Brain microvascular endothelial cell (primary cell): ENCODE data around the gene ZNF536.

Source experiments
- DNase-seq: peaks from one replicate; pipeline ENCODE4 v3.0.0-alpha.2; 2020
- H3K27ac ChIP-seq: fragments of 250-450 bp; sonication (Bioruptor Pico); 2 replicates; pipeline ENCODE4 v1.5.1; 2020; ENCODE audit warnings: mild to moderate bottlenecking, moderate library complexity
- H3K27me3 ChIP-seq: fragments of 250-450 bp; sonication (Bioruptor Pico); replicated peaks from 2 replicates; pipeline ENCODE4 v1.5.1; 2020; ENCODE audit warnings: mild to moderate bottlenecking
- H3K36me3 ChIP-seq: fragments of 250-450 bp; sonication (Bioruptor Pico); replicated peaks from 2 replicates; pipeline ENCODE4 v1.5.1; 2020; ENCODE audit warnings: mild to moderate bottlenecking
- H3K4me3 ChIP-seq: 2 replicates; pipeline ENCODE4 v1.5.1; 2011; ENCODE audit warnings: low read depth, mild to moderate bottlenecking, control low read depth, low read length, moderate library complexity
- in situ Hi-C: cut with HindIII; loops from 2 replicates; pipeline ENCODE4 v1.10.0; 2017; ENCODE audit warnings: low sequenced_read_pairs, low pct_ligation_motif_present
- TF ChIP-seq, protein P1 (sequence below): IDR thresholded peaks from 2 replicates; pipeline ENCODE4 v1.5.1; 2011; ENCODE audit warnings: low read depth, mild to moderate bottlenecking, moderate library complexity, low read length, control low read depth, inconsistent platforms; ENCODE audit errors: missing control alignments

ZNF536 gene

GRCh38 chr19:30430206-30430734 lies 58.1 kb downstream of the ZNF536 start:
- no peaks in the 10 kb centered on the region for H3K27me3 ChIP-seq
- no peak for DNase-seq
- TF ChIP-seq, protein P1, sequence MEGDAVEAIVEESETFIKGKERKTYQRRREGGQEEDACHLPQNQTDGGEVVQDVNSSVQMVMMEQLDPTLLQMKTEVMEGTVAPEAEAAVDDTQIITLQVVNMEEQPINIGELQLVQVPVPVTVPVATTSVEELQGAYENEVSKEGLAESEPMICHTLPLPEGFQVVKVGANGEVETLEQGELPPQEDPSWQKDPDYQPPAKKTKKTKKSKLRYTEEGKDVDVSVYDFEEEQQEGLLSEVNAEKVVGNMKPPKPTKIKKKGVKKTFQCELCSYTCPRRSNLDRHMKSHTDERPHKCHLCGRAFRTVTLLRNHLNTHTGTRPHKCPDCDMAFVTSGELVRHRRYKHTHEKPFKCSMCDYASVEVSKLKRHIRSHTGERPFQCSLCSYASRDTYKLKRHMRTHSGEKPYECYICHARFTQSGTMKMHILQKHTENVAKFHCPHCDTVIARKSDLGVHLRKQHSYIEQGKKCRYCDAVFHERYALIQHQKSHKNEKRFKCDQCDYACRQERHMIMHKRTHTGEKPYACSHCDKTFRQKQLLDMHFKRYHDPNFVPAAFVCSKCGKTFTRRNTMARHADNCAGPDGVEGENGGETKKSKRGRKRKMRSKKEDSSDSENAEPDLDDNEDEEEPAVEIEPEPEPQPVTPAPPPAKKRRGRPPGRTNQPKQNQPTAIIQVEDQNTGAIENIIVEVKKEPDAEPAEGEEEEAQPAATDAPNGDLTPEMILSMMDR, result no peak
- H3K4me3 ChIP-seq, result no peak overlapping the region
- no peak overlapping the region for H3K27ac ChIP-seq
- in situ Hi-C loops, result no loop called here
- no peaks in the 10 kb centered on the region for H3K36me3 ChIP-seq

GRCh38 chr19:30431591-30431990 lies 59.4 kb downstream of the ZNF536 start:
- no peaks in the 10 kb centered on the region for H3K36me3 ChIP-seq
- no peak overlapping the region for H3K4me3 ChIP-seq
- no peak for DNase-seq
- TF ChIP-seq, protein P1, result no peak
- no peaks in the 10 kb centered on the region for H3K27me3 ChIP-seq
- no peak overlapping the region for H3K27ac ChIP-seq
- in situ Hi-C loops, result no loop called here

GRCh38 chr19:30434797-30435594 lies 62.8 kb downstream of the ZNF536 start:
- H3K27me3 ChIP-seq, result no peaks in the 10 kb centered on the region
- no peak overlapping the region for H3K4me3 ChIP-seq
- TF ChIP-seq, protein P1, result no peak
- in situ Hi-C loops, result no loop called here
- H3K27ac ChIP-seq, result no peak overlapping the region
- H3K36me3 ChIP-seq, result no peaks in the 10 kb centered on the region
- no peak for DNase-seq

GRCh38 chr19:30437869-30438268 lies 65.7 kb downstream of the ZNF536 start:
- Histone ChIP-seq H3K4me3 (no peak overlapping the region), H3K36me3 (no peaks in the 10 kb centered on the region), H3K27me3 (no peaks in the 10 kb centered on the region), H3K27ac (no peak overlapping the region)
- DNase-seq, result no peak
- TF ChIP-seq, protein P1, result no peak
- in situ Hi-C loops, result no loop called here

DNA sequence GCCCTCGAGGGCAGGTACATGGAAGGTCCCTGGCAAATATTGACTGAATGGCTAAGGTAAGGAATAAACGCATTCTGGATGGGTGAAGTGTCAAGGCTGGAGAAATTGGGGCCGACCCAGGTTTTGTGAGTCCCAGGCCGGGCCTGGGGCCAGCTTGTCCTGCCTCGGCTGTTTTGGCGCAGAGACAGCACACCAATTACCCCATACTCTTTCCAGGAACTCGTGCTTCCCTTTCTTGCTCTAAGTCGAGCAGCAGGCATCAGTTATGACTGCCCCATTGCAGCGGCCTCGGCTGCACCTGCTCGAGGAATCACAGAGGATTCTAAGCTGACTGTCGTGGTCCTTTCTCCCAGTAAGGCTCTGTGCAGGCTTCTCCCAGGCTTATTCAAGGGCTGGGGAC lies 67.1 kb downstream of the ZNF536 start:
- Histone ChIP-seq H3K36me3 (no peaks in the 10 kb centered on the region), H3K27ac (no peak overlapping the region), H3K27me3 (no peaks in the 10 kb centered on the region), H3K4me3 (no peak overlapping the region)
- in situ Hi-C loops, result no loop called here
- no peak for DNase-seq
- TF ChIP-seq, protein P1, result no peak
